GM18907 (cell line): Measurements from ENCODE around the gene ZIM2.

ENCODE experiments used
- ATAC-seq: cut with Tn5 transposase; IDR thresholded peaks from one replicate; pipeline ENCODE4 v1.9.1; 2021; ENCODE audit warnings: mild to moderate bottlenecking, moderate library complexity; ENCODE audit not compliant: unreplicated experiment

Gene ZIM2

DNA sequence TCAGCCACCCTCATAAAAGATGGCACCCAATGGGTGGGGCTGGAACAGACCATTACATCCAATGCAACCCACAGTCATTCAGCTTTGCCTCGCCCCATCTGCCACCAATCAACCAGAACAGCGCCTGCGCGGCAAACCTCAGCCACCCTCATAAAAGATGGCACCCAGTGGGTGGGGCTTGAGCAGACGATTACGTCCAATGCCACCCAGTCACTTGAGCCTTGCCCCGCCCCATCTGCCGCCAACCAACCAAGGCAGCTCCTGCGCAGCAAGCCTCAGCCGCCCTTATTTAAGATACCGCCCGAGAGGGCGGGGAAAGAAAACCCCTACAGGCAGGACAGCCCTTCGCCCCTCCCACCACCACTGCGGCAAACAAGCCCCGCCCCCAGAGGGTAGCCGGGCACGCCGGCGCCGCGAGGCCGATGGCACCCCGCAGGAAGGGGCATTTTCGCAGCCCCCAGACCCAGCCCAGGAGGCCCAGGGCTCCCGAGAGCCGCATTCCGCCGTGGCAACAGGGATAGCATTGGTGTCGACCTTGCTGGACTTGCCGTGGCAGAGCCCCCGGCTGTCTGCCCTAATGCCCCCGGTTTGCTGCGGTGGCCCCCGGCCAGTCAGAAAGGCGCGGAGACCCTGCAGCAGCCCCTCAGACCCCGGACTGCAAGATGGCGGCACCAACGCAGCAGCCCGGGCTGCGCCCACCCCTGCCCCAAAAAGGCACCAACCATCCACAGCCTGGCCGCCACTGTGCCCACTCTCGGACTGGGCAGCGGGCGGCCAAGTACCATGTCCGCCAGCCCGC is 675 bp downstream of the ZIM2 start:
- no peak for ATAC-seq

DNA sequence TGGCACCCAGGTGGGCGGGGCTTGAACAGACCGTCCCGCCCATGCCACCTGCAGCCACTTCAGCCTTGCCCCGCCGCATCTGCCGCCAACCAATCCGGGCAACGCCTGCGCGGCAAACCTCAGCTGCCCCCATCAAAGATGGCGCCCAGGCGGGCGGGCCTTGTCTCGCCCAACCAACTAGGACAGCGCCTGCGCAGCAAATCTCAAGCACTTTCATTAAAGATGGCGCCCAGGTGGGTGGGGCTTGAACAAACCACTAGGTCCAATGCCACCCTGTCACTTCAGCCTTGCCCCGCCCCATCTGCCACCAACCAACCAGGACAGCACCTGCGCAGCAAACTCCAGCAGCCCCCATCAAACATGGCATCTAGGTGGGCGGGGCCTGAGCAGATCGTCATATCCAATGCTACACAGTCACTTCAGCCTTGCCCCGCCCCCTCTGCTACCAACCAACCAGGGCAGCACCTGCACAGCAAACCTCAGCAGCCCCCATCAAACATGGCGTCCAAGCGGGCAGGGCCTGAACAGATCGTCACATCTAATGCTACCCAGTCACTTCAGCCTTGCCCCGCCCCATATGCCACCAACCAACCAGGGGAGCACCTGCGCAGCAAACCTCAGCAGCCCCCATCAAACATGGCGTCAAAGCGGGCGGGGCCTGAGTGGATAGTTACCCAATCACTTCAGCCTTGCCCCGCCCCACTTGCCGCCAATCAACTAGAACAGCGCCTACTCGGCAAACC is 1.4 kb downstream of the ZIM2 start:
- ATAC-seq, result no peak

GRCh38 chr19:56838024-56838908 is 2.3 kb downstream of the ZIM2 start:
- no peak for ATAC-seq

- no peak for ATAC-seq
These were observed 3.0 kb downstream of the ZIM2 start for GRCh38 chr19:56837492-56838023.

DNA sequence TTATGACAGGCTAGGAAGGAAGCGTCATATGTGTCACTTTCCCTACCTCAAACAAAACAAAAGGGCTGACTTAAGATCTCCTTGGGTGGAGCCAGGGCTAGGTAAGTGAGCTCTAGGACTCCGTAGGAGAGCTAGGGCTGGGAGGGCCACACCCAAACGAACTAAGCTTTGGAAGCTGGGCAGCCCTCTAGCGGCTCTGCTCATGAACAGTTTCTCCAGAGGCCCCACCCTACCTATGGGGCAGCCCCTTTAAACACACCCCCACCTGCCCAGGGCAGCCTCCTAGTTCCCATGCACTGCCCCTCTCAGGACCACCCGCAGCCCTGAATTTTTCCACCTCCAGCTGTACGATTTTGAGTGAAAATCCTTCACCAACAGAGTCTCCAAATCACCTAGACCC is 3.5 kb downstream of the ZIM2 start:
- ATAC-seq, result no peak

- no peak for ATAC-seq
These were observed 4.5 kb downstream of the ZIM2 start for GRCh38 chr19:56836059-56836458.

DNA sequence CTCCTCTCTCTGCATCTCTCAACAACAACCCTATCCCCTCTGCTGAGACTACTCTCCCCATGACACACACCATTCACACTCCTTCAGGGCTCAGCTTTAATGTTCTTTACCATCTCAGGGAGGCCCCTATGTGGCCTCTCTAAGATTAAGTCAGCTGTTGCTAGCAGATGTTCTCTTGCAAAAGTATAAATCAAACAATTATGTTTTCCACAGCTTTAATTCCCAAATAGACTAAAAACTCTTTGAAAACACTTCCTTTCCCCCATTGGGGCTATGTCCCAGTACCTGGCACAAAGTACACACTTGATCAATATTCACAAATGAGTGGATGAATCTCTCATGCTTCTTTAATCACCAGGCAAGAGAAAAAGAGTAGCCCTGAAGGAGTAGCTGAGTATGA is 5.1 kb downstream of the ZIM2 start:
- ATAC-seq, result no peak

GRCh38 chr19:56834564-56835375 is 5.8 kb downstream of the ZIM2 start:
- no peak for ATAC-seq

- ATAC-seq, result no peak
These were observed 8.1 kb downstream of the ZIM2 start for GRCh38 chr19:56832352-56832928.

GRCh38 chr19:56831255-56831654 is 9.3 kb downstream of the ZIM2 start:
- ATAC-seq, result no peak

GRCh38 chr19:56829596-56829995 is 10.9 kb downstream of the ZIM2 start:
- ATAC-seq, result no peak

GRCh38 chr19:56827708-56828107 is 12.8 kb downstream of the ZIM2 start:
- no peak for ATAC-seq

GRCh38 chr19:56823956-56824355 is 16.6 kb downstream of the ZIM2 start:
- ATAC-seq, result no peak

- no peak for ATAC-seq
These were observed 17.1 kb downstream of the ZIM2 start for GRCh38 chr19:56823417-56823816.

- no peak for ATAC-seq
These were observed 17.8 kb downstream of the ZIM2 start for GRCh38 chr19:56822755-56823154.

- no peak for ATAC-seq
These were observed 18.9 kb downstream of the ZIM2 start for GRCh38 chr19:56821675-56822074.

GRCh38 chr19:56821209-56821608 is 19.3 kb downstream of the ZIM2 start:
- no peak for ATAC-seq

- ATAC-seq, result no peak
These were observed 21.4 kb downstream of the ZIM2 start for GRCh38 chr19:56819166-56819565.

- no peak for ATAC-seq
These were observed 25.9 kb downstream of the ZIM2 start for GRCh38 chr19:56814656-56815055.

DNA sequence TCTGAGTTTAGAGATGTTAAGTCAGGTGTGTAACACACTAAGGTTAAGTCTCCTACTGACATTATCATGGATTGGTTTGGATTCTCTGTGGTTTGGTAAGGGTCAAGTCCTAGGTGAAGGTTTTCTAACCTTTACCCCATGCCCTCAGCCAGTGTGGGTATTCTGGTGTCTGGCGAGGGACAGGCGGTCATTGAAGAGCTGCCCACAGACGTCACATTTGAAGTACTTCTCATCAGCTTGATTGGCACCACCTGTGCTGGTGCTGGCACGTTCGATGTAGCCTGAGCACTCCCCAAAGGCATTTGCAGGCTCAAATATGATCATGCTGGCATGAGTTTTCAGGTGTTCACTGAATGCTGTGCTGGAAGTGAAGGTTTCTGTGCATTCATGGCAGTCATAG is 27.0 kb downstream of the ZIM2 start:
- ATAC-seq, result no peak
